Activated naive CD8-positive, alpha-beta T cell treated with anti-CD3 and anti-CD28 coated beads for 36 hours (primary cell): Measurements from ENCODE around the gene ULBP2. TPM values are rescaled to one million over a fixed set of nuclear protein-coding genes. Genes with fewer than 3 reads are reported as not detected.
"Not testable (repeated sequence)": the region's sequence is repeated elsewhere in the genome, so short reads cannot be mapped to it uniquely, and the experiment has no call there.

Experiments
- DNase-seq: peaks from one replicate; pipeline ENCODE4 v3.0.0; 2021
- H3K27ac Mint-ChIP-seq: one replicate; pipeline ENCODE4 v1.8.0; 2022; ENCODE audit warnings: mild to moderate bottlenecking, moderate library complexity, mixed read lengths
- H3K27me3 Mint-ChIP-seq: one replicate; pipeline ENCODE4 v1.8.0; 2022; ENCODE audit warnings: mild to moderate bottlenecking, mixed read lengths
- H3K36me3 Mint-ChIP-seq: one replicate; pipeline ENCODE4 v1.8.0; 2021; ENCODE audit warnings: mild to moderate bottlenecking, mixed read lengths
- H3K4me1 Mint-ChIP-seq: one replicate; pipeline ENCODE4 v1.8.0; 2021; ENCODE audit warnings: mixed read lengths
- H3K4me3 Mint-ChIP-seq: one replicate; pipeline ENCODE4 v1.8.0; 2022; ENCODE audit warnings: mild to moderate bottlenecking, moderate library complexity, mixed read lengths
- H3K9me3 Mint-ChIP-seq: one replicate; pipeline ENCODE4 v1.8.0; 2022; ENCODE audit warnings: mixed read lengths
- total RNA-seq, 2 experiments: library from RNA; stranded (reverse); gene quantifications; one replicate each; pipeline ENCODE4 v1.2.3, GENCODE V29; 2021

ULBP2 gene
- total RNA-seq, 2 experiments from 2014 or later = 0.43 to 0.62 TPM

DNA sequence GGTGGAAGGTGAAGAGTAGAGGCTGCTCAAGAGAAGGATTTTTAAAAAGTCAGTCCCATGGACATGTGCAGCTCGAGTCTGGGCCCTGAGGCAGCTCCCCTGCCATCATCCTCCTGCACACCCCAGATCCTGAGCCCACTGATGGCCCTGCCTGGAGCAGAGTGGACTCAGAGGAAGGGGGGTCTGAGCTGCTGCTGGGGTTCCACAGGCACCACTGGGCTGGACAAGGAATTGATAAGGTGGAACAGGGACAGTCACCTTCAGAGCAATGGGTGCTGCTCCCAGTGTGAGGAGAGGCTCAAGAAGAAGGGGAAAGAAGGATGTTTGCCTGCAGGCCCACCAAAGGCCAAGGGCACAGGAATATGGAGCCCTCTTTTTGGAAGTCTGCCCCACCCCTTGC, 6.2 kb downstream of the ULBP2 start:
- Mint-ChIP-seq H3K27me3 (peaks cover 57% of the 10 kb centered on the region), H3K4me1 (no peaks in the 10 kb centered on the region), H3K4me3 (no peak overlapping the region), H3K36me3 (no peaks in the 10 kb centered on the region), H3K27ac (no peak overlapping the region), H3K9me3 (no peaks in the 10 kb centered on the region)
- DNase-seq = no peak

DNA sequence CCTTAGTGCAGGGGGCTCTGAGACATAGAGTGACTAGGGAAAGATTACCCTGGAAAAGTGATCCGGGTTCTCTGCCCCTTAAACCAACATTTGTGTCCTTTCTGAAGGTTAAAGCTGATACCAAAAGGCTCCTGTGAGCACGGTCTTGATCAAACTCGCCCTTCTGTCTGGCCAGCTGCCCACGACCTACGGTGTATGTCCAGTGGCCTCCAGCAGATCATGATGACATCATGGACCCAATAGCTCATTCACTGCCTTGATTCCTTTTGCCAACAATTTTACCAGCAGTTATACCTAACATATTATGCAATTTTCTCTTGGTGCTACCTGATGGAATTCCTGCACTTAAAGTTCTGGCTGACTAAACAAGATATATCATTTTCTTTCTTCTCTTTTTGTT, 6.8 kb downstream of the ULBP2 start:
- Mint-ChIP-seq H3K27me3 (peaks cover 60% of the 10 kb centered on the region), H3K4me3 (no peak overlapping the region), H3K27ac (no peak overlapping the region), H3K36me3 (no peaks in the 10 kb centered on the region), H3K9me3 (no peaks in the 10 kb centered on the region), H3K4me1 (no peaks in the 10 kb centered on the region)
- no peak for DNase-seq

DNA sequence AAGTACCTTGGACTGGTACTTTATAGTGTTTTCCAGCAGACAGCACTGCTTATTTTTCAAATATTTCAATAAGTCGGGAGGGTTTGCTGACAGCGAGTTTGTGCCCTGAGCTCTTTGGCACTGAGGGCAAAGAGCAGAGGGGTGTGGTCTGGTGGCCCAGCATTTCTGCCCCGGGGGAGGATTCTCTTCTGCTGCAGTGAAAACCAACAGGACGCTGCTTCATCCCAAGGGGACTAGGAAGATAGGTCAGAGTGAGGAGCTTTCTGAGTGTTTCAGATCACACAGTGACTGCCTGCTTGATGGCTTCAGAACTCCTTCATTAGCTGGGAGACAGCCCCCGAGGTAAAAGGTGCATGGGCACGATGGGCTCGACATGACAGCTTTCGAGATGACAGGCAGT, 8.6 kb downstream of the ULBP2 start:
- H3K27ac Mint-ChIP-seq = no peak overlapping the region
- H3K4me1 Mint-ChIP-seq = peaks cover 3% of the 10 kb centered on the region
- no peak for DNase-seq
- H3K4me3 Mint-ChIP-seq = no peak overlapping the region
- H3K36me3 Mint-ChIP-seq = peaks cover 1% of the 10 kb centered on the region
- no peaks in the 10 kb centered on the region for H3K9me3 Mint-ChIP-seq
- peaks cover 66% of the 10 kb centered on the region for H3K27me3 Mint-ChIP-seq

DNA sequence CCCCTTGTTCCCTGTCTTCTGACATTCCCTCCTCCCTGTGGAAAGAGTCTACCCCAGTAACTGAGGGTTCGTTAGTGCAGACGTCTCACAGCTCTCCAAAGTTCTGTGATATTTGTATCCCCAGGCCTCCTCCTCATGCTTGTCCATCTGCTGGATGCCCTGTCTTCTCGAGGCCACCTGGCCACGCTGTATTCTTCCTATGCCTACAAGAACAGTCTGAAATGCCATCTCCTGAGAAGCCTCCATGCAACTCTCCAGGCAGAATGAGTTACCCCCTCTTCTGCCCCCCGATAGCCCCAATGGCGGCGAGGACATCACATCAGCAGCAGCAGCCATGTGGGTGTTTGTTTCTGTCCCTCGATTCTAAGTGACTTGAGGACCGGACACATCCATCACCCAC, 9.3 kb downstream of the ULBP2 start:
- H3K27me3 Mint-ChIP-seq = peaks cover 71% of the 10 kb centered on the region
- H3K4me3 Mint-ChIP-seq = no peak overlapping the region
- no peaks in the 10 kb centered on the region for H3K9me3 Mint-ChIP-seq
- H3K4me1 Mint-ChIP-seq = peaks cover 3% of the 10 kb centered on the region
- H3K27ac Mint-ChIP-seq = no peak overlapping the region
- peaks cover 1% of the 10 kb centered on the region for H3K36me3 Mint-ChIP-seq
- no peak for DNase-seq

DNA sequence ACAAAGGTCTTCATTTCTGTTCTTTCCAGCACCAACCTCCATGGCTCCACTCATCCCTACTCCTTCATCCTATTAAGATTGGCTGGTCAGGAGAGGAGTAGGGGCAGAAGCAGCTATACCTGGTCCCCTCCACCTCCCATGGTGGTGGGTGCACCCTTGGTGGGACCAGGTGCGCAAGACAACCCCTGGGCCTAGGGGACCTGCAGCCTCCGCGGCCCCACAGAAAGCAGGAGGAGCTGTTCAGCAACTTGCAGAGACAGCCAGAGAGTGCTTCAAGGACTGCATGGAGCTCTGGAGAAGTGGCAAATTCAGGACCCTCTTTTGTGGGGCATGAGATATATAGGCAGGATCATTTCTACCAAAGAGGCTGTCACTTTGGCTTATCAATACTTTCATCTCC, 9.8 kb downstream of the ULBP2 start:
- Mint-ChIP-seq H3K27ac (no peak overlapping the region), H3K27me3 (peaks cover 71% of the 10 kb centered on the region), H3K36me3 (peaks cover 1% of the 10 kb centered on the region), H3K4me1 (peaks cover 3% of the 10 kb centered on the region), H3K4me3 (no peak overlapping the region), H3K9me3 (no peaks in the 10 kb centered on the region)
- DNase-seq = no peak

DNA sequence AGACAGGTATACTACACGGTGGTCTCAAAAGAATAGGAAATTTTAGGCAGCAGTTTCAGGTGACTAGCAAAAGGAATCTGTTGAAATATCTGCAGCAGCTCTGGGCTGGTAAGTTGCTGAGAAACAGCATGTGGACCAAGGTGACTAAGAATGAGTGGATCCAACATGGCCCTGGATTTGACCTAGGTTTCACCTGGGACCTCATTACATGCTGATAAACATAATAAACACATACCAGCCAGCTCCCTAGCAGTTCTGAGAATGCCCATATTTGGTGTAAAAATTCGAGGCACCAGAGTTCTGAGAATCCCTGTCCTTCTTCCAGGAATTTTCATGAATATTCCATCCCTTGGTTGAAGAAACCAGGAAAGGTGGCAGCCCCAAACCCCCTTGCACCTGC, 11.6 kb downstream of the ULBP2 start:
- H3K9me3 Mint-ChIP-seq, DNase-seq, H3K4me1 Mint-ChIP-seq, H3K36me3 Mint-ChIP-seq, H3K27ac Mint-ChIP-seq, H3K4me3 Mint-ChIP-seq: not testable (repeated sequence)
- H3K27me3 Mint-ChIP-seq = peaks cover 76% of the 10 kb centered on the region

DNA sequence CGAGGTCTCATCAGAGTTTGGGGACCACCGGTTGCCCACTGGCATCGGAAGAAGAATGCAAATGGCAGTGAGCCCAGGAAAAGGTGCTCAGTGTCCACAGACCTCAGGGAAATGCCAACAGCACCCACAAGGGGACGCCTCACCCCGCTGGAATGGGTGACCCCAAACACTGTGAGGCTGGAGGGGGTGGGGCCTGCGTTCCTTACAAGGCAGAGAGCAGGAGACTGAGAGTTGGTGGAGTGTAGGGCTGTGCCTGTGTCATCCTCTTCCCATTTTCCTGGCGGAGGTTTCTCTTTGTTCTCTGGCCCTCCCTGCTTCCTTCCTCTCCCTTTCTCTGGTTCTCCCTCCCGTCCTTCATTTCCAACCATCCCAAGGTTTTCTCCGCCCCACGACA, 12.1 kb downstream of the ULBP2 start:
- not testable (repeated sequence) for DNase-seq, H3K4me3 Mint-ChIP-seq, H3K9me3 Mint-ChIP-seq, H3K36me3 Mint-ChIP-seq, H3K4me1 Mint-ChIP-seq, H3K27ac Mint-ChIP-seq
- H3K27me3 Mint-ChIP-seq = peaks cover 82% of the 10 kb centered on the region

DNA sequence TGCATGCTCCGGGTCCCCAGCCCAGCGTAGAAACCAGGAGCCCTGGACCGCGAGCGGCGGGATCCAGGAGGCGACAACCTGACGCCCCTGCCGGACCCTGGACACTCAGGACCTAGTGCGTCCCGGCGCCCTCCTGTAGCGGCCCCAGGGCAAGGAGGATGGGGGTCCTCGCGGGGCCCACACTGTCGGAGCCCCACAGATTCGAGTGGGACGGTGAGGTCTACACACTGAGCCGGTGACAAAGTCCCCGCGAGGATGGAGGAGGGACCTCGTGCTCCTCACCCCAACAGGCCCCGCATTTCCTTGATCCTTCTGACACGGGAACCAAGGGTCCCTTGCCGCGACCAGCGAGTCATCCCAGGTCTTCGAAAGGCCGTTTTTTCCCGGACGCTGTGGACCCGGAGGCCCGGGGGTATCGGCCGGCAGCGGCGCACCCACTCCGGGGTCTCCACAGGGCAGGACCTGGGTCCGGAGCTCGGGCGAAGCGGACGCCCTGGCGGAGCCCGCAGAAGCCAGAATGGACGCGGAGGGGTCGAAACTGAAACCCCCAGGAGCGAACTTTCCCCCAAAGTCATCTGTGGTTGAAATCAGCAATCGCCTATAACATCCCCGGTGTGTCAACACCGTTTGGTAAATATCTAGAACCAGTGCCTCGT, 12.6 kb downstream of the ULBP2 start:
- DNase-seq, H3K4me3 Mint-ChIP-seq, H3K36me3 Mint-ChIP-seq, H3K9me3 Mint-ChIP-seq, H3K27ac Mint-ChIP-seq, H3K4me1 Mint-ChIP-seq: not testable (repeated sequence)
- peaks cover 85% of the 10 kb centered on the region for H3K27me3 Mint-ChIP-seq

DNA sequence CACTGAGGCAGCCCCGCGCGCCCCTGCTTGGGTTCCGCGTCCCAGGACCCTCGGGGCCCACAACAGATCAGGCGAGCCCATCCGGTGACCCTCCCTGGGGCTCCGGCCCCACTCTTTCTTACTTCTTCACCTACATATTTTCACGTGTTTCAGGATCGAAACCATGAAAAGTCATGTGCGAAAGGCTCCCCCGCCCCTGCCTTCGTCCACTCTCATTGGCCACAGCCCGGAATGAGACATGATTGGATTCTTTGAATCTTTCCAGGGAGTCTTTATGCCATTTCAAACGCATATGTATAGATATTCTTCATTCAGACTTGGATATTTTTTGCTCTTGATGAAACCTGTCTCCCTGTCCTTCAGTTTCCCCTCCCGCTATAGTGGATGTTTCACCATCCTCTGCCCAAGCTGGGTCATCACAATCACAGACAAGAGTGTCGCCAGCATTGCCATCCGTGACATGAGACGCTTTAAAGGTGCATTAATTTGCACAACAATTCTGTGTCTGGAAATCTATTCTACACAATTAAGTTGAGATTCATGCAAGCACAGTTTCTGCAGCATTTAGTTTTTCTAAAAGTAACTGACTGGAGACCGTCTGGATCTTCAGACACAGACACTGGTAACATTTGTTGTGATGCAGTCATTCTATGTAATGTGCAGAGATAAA, 13.3 kb downstream of the ULBP2 start:
- not testable (repeated sequence) for H3K27ac Mint-ChIP-seq, H3K36me3 Mint-ChIP-seq, DNase-seq, H3K4me3 Mint-ChIP-seq, H3K9me3 Mint-ChIP-seq, H3K4me1 Mint-ChIP-seq
- H3K27me3 Mint-ChIP-seq = peaks cover 85% of the 10 kb centered on the region

DNA sequence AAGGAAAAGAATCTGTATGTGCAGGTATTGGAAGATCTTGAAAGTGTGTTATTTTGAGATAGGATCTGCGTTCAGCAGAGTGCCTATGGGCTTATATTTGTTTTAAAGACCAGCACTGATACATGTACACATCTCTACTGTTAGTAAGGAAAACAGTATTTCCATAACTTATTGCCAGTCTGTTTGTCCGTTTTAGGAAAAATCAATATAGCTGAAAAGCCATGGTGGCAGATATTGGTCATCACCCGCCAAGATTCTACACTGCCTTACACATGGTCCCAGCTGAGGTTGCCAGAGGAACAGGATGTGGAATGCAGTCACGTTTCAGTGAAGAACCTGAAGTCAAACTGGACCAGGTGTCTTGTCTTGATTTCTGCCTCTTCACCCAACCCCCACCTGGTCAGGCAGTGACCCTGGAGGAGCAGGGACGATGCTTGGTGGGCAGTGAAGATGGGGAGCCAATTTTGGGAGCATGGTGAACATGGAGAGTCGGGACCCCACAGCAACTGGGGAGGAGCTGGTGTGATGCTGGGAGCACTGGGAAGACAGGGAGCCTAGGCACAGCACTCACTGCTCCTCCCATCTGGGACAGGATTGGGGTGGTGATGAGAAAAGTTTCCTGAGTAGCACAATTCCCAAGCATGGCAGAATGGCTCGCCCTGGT, 14.0 kb downstream of the ULBP2 start:
- peaks cover 85% of the 10 kb centered on the region for H3K27me3 Mint-ChIP-seq
- not testable (repeated sequence) for H3K27ac Mint-ChIP-seq, H3K36me3 Mint-ChIP-seq, DNase-seq, H3K9me3 Mint-ChIP-seq, H3K4me1 Mint-ChIP-seq, H3K4me3 Mint-ChIP-seq

DNA sequence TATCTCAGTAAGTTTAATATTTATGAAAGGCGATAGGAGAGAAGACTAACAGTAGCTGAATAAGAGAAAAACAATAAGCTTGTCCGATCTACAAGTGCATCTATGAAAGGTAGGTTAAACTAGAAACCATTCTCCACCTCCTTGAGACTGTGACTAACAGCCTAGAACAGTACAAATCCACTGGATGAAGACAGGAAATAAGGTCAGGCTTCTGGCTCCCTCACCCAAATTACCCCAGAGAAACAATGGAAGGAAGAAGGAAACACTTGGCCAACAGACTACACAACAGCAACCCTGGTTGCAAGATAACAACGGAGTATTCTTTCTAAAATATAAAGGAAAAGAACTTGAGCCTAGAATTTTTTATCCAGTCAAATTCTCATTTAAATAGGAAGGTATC, 16.3 kb downstream of the ULBP2 start:
- not testable (repeated sequence) for DNase-seq, H3K9me3 Mint-ChIP-seq, H3K4me1 Mint-ChIP-seq, H3K4me3 Mint-ChIP-seq, H3K36me3 Mint-ChIP-seq, H3K27ac Mint-ChIP-seq
- H3K27me3 Mint-ChIP-seq = peaks cover 85% of the 10 kb centered on the region

DNA sequence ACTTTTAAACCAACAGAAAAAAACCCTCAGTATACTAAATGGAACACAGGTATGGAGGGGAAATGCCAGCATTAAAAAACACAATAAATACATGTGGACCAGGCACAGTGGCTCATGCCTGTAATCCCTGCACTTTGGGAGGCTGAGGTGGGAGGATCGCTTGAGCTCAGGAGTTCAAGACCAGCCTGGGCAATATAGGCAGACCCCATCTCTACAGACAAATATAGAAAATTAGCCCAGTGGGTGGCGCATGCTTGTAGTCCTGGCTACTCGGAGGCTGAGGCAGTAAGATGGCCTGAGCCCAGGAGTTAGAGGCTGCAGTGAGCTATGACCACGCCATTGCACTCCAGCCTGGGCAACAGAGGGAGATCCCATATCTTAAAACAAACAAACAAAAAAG, 18.0 kb downstream of the ULBP2 start:
- not testable (repeated sequence) for DNase-seq, H3K9me3 Mint-ChIP-seq, H3K27ac Mint-ChIP-seq, H3K4me3 Mint-ChIP-seq, H3K36me3 Mint-ChIP-seq
- H3K27me3 Mint-ChIP-seq = peaks cover 94% of the 10 kb centered on the region
- peaks cover 18% of the 10 kb centered on the region for H3K4me1 Mint-ChIP-seq

DNA sequence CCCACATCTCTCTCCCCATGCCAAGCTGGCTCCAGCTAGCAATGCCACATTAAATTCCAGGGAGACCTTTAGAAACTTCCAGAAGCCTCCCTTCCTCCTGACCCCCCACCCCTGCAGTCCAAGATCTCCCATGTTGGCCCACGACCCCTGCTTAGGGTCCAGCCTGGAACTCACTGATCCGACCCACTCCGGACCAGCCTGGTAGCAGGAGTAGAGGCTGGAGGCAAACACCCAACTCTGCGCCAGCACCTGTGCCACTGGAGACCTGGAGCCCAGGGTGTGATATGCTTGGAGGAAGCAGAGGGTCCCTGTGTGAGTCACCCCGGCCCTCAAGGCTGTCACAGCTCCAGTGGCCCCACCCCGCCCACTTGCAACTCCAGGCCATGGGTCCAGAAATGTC, 18.7 kb downstream of the ULBP2 start:
- Mint-ChIP-seq H3K27ac (no peak overlapping the region), H3K9me3 (no peaks in the 10 kb centered on the region), H3K4me3 (no peak overlapping the region), H3K36me3 (peaks cover 5% of the 10 kb centered on the region), H3K4me1 (peaks cover 18% of the 10 kb centered on the region), H3K27me3 (peaks cover 94% of the 10 kb centered on the region)
- no peak for DNase-seq

DNA sequence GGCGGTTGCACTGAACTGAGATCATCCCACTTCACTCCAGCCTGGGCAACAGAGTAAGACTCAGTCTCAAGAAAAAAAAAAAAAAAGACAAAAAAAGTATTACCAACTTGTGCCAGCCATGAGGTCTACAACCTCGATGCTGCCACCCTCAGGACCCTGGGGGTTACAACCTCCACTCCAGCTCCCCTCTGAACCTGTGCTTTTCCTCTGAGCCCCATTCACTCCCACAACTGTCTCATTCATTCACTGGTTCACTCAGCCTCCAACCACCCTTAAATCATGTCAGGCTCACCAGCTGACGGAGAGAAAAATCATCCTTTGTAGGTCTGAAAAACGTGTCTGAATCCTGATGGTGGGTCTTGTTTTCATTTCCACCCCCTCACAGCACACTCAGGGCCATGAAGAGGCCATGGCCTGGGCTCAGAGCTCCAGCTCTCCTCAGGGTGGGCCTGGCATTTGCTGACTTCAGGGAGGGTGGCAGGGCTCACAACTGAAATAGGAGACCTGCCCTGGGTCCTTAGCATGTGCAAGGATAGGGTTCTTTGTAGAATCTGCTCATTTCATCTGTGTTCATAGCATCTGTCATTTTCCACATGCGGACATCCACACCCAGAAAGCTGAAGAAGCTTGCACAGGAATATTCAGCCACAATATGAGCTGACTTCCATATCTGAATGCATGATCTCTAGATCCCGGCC, 20.1 kb downstream of the ULBP2 start:
- Mint-ChIP-seq H3K4me1 (peaks cover 18% of the 10 kb centered on the region), H3K4me3 (no peak overlapping the region), H3K36me3 (peaks cover 5% of the 10 kb centered on the region), H3K9me3 (no peaks in the 10 kb centered on the region), H3K27ac (no peak overlapping the region), H3K27me3 (peaks cover 91% of the 10 kb centered on the region)
- DNase-seq = peak; percentile 50

DNA sequence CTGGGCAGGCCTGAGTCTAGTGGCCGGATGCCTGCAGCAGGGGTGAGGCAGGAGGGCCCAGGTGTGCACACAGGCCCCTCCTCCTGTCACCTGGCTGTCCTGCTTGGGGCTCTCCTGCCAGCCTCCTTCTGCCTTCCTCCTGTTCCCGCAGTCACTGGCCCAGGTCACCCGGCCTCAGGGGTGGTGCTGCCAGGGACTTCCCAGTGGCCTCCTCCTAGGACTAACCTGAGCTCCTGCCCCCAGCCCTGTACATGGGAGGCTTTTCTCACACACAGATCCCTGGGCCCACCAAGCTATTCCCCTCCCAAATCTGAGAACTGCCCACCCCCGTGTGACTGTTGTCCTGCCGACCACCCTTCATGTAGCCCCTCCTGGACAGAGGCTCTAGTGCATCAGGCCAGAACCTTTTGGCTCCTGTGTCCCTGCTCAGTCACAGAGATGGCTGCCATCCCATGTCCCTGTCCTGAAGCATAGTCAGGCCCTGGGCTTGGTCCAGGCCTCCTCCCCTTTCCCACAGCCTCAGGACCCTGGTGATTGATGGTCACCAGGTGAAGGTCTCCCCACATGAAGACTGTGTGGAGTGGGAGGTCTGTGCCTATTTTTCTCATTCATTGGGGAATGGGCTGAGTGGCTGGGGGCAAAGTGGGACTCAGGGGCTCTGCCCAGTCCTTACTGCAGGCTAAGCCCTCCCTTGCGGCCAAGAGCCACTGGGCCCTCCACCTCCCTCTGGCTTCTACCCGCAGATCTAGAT, 20.8 kb downstream of the ULBP2 start:
- H3K27me3 Mint-ChIP-seq = peaks cover 97% of the 10 kb centered on the region
- H3K36me3 Mint-ChIP-seq = peaks cover 5% of the 10 kb centered on the region
- DNase-seq = no peak
- no peaks in the 10 kb centered on the region for H3K9me3 Mint-ChIP-seq
- peaks cover 18% of the 10 kb centered on the region for H3K4me1 Mint-ChIP-seq
- peak overlapping the region; percentile 83 for H3K4me3 Mint-ChIP-seq
- no peak overlapping the region for H3K27ac Mint-ChIP-seq
